Measurements from ENCODE around the gene OLIG1.

- no peak for TF ChIP-seq CTCF (conservative IDR thresholded peaks at IDR 0.05; ENCODE audit: low read depth, low read length)
- TF ChIP-seq EZH2 (IDR thresholded peaks at IDR 0.05; ENCODE audit: low read length, unreplicated experiment): no peak
These were observed 47.5 kb upstream of the OLIG1 start for GRCh38 chr21:33022489-33022827.

All from PC-3 (cell line).